ENCODE data around the gene USP21.

Gene USP21

GRCh38 chr1:161137881-161138280 is 21.4 kb upstream of the USP21 start:
- DNase-seq (ENCODE audit: low read depth in 2 of 2): no peak

- no peak for DNase-seq (ENCODE audit: low read depth in 2 of 2)
Measured at GRCh38 chr1:161138431-161138830, 20.9 kb upstream of the USP21 start.

- DNase-seq (ENCODE audit: low read depth in 2 of 2): no peak
Measured at GRCh38 chr1:161139766-161140165, 19.5 kb upstream of the USP21 start.

GRCh38 chr1:161140755-161141400 is 18.4 kb upstream of the USP21 start:
- DNase-seq (ENCODE audit: low read depth in 2 of 2): no peak

GRCh38 chr1:161145832-161146231 is 13.5 kb upstream of the USP21 start:
- no peak for DNase-seq (ENCODE audit: low read depth in 2 of 2)

GRCh38 chr1:161153176-161153575 is 6.1 kb upstream of the USP21 start:
- no peak for DNase-seq (ENCODE audit: low read depth in 2 of 2)

GRCh38 chr1:161153682-161154337 is 5.5 kb upstream of the USP21 start, which contains the start of gene UFC1:
TSS of gene UFC1 (plus strand) at chr1:161153978. CDS start at chr1:161153998, 20 bp downstream.
- peak; percentile 60 to 69 for DNase-seq (ENCODE audit: low read depth in 2 of 2)

- no peak for DNase-seq (ENCODE audit: low read depth in 2 of 2)
Measured at GRCh38 chr1:161157867-161158266, 1.4 kb upstream of the USP21 start.

- DNase-seq (ENCODE audit: low read depth in 2 of 2): no peak
Measured at GRCh38 chr1:161158316-161159010, 837 bp upstream of the USP21 start.

GRCh38 chr1:161159913-161160243 is 578 bp downstream of the USP21 start:
- no peak for DNase-seq (ENCODE audit: low read depth in 2 of 2)

GRCh38 chr1:161160671-161161145 is 1.4 kb downstream of the USP21 start:
- DNase-seq (ENCODE audit: low read depth in 2 of 2): no peak

GRCh38 chr1:161161652-161162051 is 2.4 kb downstream of the USP21 start:
- DNase-seq (ENCODE audit: low read depth in 2 of 2): no peak

- no peak for DNase-seq (ENCODE audit: low read depth in 2 of 2)
Measured at GRCh38 chr1:161162052-161162451, 2.8 kb downstream of the USP21 start.

GRCh38 chr1:161162806-161163205 is 3.5 kb downstream of the USP21 start:
- no peak for DNase-seq (ENCODE audit: low read depth in 2 of 2)

GRCh38 chr1:161163793-161164192 is 4.5 kb downstream of the USP21 start:
- no peak for DNase-seq (ENCODE audit: low read depth in 2 of 2)

GRCh38 chr1:161164901-161165610 is 5.8 kb downstream of the USP21 start:
- DNase-seq (ENCODE audit: low read depth in 2 of 2): no peak

- peak; percentile 86 to 88 for DNase-seq (ENCODE audit: low read depth in 2 of 2)
Measured at GRCh38 chr1:161165742-161166668, 6.7 kb downstream of the USP21 start, which contains the start of gene PPOX. TSS of gene PPOX (plus strand) at chr1:161166426. CDS start at chr1:161166848, 422 bp downstream.

GRCh38 chr1:161166669-161167548 is 7.6 kb downstream of the USP21 start:
- DNase-seq (ENCODE audit: low read depth in 2 of 2): no peak

- DNase-seq (ENCODE audit: low read depth in 2 of 2): no peak
Measured at GRCh38 chr1:161168906-161169305, 9.6 kb downstream of the USP21 start.

GRCh38 chr1:161171191-161171590 is 11.9 kb downstream of the USP21 start:
- DNase-seq (ENCODE audit: low read depth in 2 of 2): no peak
